Mesodermal cell (in vitro differentiated cells): ENCODE results near the gene DDX51.
"Not testable (repeated sequence)": the region's sequence is repeated elsewhere in the genome, so short reads cannot be mapped to it uniquely, and the experiment has no call there.

Source experiments
- H3K27ac ChIP-seq: 2 replicates; pipeline ENCODE4 v1.7.0; 2013; ENCODE audit warnings: mild to moderate bottlenecking, low read depth, low read length, moderate library complexity; ENCODE audit not compliant: severe bottlenecking
- H3K36me3 ChIP-seq: 2 replicates; pipeline ENCODE4 v1.7.1; 2013; ENCODE audit warnings: mild to moderate bottlenecking, low read length, moderate library complexity; ENCODE audit not compliant: control insufficient read depth, insufficient read depth
- H3K4me1 ChIP-seq: one replicate; pipeline ENCODE4 v1.7.1; 2013; ENCODE audit warnings: mild to moderate bottlenecking, low read length; ENCODE audit not compliant: insufficient read depth, control insufficient read depth, poor library complexity, severe bottlenecking
- H3K4me3 ChIP-seq: 2 replicates; pipeline ENCODE4 v1.7.0; 2013; ENCODE audit warnings: low read length, control low read depth, mild to moderate bottlenecking; ENCODE audit not compliant: insufficient read depth, poor library complexity, severe bottlenecking; ENCODE audit errors: extremely low read depth
- H3K9me3 ChIP-seq: 2 replicates; pipeline ENCODE4 v1.7.1; 2013; ENCODE audit warnings: mild to moderate bottlenecking, low read length, moderate library complexity; ENCODE audit not compliant: control insufficient read depth
- WGBS, 2 experiments: methylation state at CpG; one replicate each; pipeline ENCODE4 v1.1.5; 2013; ENCODE audit warnings: missing lambda C conversion rate in 2 of 2; ENCODE audit not compliant: insufficient coverage in 2 of 2; 5-methylcytosine and 5-hydroxymethylcytosine counted together

DDX51 gene

DNA sequence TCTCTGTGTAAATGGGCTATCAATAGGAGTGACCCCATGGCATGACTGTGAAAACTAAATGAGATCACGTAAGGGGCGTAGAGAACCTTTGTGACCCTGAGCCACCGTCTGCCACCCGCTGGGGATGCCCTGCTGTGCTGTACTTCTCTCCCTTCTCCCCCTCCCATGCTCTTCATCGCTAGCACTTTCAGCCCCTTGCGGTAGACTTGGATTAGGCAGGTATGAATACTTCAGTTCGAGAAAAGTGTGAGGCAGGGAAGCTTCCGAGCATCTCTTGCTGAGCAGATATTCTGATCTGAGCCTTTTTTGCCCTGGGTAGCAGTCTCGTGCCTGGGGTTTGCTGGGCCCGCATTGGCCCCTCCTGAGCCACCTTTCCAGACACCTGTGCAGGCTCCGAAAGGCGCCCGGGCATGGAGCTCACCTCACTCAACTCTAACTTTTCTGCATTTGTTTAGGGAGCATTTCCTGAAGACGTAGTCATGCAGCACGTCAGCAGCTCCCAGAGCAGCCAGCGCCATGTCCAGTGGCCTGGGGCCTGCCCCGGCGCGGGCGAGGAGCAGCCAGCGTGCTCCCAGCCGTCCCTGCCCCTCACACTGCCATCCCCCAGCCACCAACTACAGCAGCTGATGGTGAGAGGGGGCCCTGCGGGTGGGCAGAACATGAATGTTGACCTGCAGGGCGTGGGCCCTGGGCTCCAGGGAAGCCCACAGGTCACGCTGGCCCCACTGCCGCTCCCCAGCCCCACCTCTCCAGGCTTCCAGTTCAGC is 40.4 kb downstream of the DDX51 start:
- Histone ChIP-seq H3K9me3 (no peaks in the 10 kb centered on the region), H3K4me1 (no peaks in the 10 kb centered on the region), H3K27ac (no peak overlapping the region), H3K4me3 (no peak overlapping the region), H3K36me3 (peaks cover 31% of the 10 kb centered on the region)
- 79 to 90% methylated on average over 13 to 21 of the region's 26 CpGs for WGBS, 2 experiments

DNA sequence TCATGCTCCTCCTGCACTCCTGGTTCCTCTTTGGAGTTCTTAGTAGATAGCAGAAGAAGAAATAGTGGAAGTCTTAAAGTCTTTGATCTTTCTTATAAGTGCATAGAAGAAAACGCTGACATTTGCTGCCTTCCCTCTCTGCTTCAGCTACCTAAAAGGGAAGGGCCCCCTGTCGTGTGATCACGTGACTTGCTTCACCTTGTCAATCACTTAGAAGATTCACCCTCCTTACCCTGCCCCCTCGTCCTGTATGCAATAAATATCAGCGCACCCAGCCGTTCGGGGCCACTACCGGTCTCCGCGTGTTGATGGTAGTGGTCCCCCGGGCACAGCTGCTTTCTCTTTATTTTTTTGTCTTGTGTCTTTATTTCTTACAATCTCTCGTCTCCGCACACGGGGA is 41.0 kb downstream of the DDX51 start:
- peaks cover 31% of the 10 kb centered on the region for H3K36me3 ChIP-seq
- H3K4me3 ChIP-seq, H3K27ac ChIP-seq, H3K9me3 ChIP-seq, H3K4me1 ChIP-seq: not testable (repeated sequence)
- WGBS, 2 experiments: 52 to 67% methylated on average over 10 to 11 of the region's 14 CpGs

DNA sequence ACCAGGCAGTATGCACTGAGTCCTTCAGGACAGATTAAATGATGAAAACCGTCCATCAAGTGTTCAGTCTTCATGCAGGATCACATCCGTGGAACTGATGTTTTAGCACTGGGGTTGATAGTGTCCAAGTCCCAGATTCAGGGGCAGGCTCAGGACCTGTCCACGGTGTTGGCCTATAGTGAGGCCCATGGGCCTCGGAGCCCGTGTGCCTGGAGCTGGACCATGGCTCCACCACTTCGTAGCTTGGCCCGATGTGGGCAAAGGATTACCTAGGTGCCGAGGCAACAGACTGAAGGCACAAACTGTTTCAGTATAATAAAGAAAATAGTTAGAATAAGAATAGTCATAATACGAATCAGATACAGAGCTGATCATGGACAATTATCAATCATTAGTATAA is 41.8 kb downstream of the DDX51 start:
- Histone ChIP-seq H3K9me3 (no peaks in the 10 kb centered on the region), H3K4me1 (no peaks in the 10 kb centered on the region), H3K4me3 (no peak overlapping the region), H3K36me3 (peaks cover 32% of the 10 kb centered on the region), H3K27ac (no peak overlapping the region)
- 93 to 99% methylated on average over 7 of the region's 9 CpGs for WGBS, 2 experiments

DNA sequence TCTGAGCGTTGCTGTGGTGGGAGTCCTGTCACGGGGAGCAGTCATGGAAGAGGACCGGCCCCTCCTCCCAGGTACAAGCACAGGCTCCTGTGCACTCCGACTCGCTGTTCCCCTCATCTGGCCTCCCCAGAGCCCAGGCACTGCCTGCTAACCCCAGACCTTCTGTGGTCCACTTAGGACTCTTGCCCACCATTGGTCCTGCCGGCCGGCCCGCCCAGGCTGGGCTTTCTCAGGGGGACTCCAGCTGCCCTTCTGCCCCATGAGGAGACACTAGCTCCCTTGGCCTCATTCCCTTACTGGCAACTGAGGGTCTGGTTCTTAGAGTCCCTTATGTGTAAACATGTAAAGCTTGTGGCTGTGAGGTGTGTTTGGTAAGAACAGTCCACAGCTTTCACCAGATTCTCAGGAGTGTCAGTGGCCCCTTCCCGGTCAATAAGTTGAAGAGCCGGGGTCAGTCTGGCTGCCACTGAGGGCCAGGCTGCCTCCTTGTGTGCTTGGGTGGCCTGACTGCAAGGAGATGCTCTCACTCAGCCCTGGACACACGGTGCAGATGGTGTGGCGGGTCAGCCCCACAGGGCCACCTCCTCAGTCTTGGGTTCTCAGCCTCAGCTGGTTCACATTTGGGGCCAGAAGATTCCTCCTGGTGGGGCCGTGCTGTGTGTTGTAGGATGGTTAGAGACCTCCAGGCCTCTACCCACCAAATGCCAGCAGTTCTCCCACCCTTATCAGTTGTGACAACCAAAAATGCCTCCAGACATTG is 43.6 kb downstream of the DDX51 start:
- Histone ChIP-seq H3K36me3 (peaks cover 43% of the 10 kb centered on the region), H3K4me3 (no peak overlapping the region), H3K27ac (no peak overlapping the region), H3K4me1 (no peaks in the 10 kb centered on the region), H3K9me3 (peaks cover 5% of the 10 kb centered on the region)
- 95% methylated on average over 8 to 9 of the region's 13 CpGs for WGBS, 2 experiments

DNA sequence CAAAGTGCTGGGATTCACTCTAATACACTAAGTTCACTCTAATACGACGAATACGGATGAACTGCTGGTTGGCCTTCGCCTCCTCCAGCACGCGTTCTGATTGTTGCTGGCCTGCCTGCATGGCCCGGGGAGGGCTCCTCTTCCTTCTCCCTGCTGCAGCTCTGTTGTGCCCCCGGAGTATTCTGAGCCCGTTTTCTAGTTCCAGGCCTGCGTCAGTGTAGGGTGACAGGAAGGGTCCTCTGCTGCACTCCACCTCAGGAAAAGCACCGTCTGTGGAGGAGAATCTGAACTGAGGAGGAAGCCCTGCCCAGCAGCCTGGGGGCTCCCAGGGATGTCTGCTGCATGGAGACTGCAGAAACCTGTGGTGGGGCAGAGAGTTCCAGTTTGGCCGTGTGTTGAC is 44.4 kb downstream of the DDX51 start:
- peaks cover 45% of the 10 kb centered on the region for H3K36me3 ChIP-seq
- H3K9me3 ChIP-seq: peaks cover 6% of the 10 kb centered on the region
- 96 to 98% methylated on average over 7 to 11 of the region's 12 CpGs for WGBS, 2 experiments
- H3K27ac ChIP-seq: no peak overlapping the region
- H3K4me1 ChIP-seq: no peaks in the 10 kb centered on the region
- no peak overlapping the region for H3K4me3 ChIP-seq

DNA sequence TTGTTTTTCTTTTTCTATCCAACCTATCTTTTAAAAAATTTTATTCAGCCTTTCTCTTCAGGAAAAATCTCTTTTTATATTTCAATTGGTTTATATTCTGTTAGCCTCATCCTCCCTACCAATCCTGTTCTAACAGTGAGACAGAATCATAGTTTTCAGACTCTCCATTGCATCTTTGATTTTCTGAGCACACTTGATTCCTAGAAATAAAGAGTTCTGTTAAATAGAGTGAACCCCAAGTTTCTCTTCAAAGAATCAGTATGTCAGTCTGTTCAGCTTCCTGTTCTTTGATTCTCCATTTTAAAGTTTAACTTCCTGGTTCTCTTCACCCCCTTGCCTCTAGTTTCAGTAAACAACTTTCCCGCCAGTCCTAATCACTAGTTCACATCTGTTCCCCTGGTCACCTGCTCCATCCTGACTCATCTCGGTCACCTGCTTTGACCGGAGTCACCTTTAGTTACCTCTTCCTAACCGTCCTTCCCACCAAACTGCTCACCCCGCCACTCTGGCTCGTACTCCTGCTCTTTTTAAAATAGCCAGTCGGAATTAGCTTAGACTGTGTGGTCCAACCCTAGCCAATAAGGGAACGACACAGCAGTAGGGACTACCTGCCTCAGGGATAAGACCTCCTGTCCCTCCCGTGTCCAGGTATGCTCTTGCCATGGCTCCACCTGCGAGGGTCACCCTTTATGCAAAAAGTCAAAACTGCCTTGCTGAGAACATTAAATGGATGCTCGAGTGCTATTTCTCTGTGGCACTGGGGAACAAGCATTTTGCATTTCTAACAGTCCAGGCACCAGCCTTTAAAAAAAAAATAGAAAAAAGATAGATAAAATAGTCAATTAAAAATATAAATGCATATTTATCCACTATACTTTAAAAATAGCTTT is 48.4 kb downstream of the DDX51 start:
- 85 to 92% methylated on average over 8 to 10 of the region's 11 CpGs for WGBS, 2 experiments
- H3K9me3 ChIP-seq: peaks cover 6% of the 10 kb centered on the region
- no peak overlapping the region for H3K27ac ChIP-seq
- H3K4me3 ChIP-seq: no peak overlapping the region
- H3K36me3 ChIP-seq: peaks cover 55% of the 10 kb centered on the region
- H3K4me1 ChIP-seq: no peaks in the 10 kb centered on the region

DNA sequence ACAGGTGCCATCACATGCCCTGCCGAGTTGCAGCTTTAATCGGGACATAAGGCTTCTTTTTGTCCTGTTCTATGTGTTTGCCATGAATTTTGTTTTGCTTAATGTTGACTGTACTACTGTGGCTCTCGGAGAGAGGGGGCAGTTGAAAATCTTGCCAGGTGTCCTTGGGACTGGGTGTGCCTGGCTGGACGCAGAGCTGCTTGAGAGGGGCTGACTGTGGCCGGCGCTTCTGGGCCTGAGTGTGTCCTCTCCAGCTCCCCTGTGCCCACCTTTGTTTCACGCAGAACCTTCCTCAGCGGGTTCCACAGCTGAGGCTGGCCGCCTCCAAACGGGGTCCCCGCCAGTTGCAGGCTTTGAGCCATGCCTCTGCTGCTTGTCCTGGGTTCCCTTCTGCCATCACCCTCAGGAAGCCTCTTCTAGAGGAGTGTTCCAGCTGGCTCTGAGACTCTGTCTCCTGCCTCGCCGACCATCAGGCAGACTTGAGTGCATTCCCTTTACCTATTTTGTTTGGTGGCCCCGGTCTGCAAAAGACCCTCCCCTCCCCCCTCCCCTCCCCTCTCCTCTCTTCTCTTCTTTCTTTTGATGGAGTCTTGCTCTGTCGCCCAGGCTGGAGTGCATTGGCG is 49.7 kb downstream of the DDX51 start:
- Histone ChIP-seq H3K36me3 (peaks cover 54% of the 10 kb centered on the region), H3K9me3 (peaks cover 6% of the 10 kb centered on the region), H3K4me3 (no peak overlapping the region), H3K27ac (no peak overlapping the region), H3K4me1 (no peaks in the 10 kb centered on the region)
- 96 to 97% methylated on average over 10 to 11 of the region's 16 CpGs for WGBS, 2 experiments

DNA sequence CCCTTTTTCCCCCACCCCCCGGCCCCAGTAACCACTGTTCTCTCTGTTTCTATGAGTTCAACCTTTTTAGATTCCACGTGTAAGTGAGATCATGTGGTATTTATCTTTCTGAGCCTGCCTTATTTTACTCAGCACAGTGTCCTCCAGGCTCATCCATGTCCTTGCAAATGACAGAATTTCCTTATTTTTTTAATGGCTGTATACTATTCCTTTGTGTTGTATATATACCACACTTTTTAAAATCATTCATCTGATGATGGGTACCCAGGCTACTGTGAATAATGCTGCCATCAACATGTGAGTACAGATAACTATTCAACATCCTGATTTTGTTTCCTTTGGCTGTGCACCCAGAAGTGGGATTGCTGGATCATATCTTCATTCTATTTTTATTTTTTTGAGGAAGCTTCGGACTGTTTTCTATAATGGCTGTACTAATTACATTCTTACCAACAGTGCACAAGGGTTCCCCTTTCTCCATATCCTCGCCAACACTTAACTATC is 54.7 kb downstream of the DDX51 start:
- Histone ChIP-seq H3K36me3 (peaks cover 52% of the 10 kb centered on the region), H3K27ac (no peak overlapping the region), H3K4me1 (peaks cover 7% of the 10 kb centered on the region), H3K4me3 (no peak overlapping the region), H3K9me3 (no peaks in the 10 kb centered on the region)
- WGBS, 2 experiments: no CpG with 5 or more reads among the region's 4 CpGs
